ENCODE measurements around the gene MAP4. TPM values are rescaled to one million over a fixed set of nuclear protein-coding genes. Genes with fewer than 3 reads are reported as not detected.
A peak's percentile ranks its signal among the peaks of the same experiment; 100 is the strongest.

Gene MAP4
- polyA plus RNA-seq, 3 donors, result 6.2 to 24.1 (median 18.4) TPM

DNA sequence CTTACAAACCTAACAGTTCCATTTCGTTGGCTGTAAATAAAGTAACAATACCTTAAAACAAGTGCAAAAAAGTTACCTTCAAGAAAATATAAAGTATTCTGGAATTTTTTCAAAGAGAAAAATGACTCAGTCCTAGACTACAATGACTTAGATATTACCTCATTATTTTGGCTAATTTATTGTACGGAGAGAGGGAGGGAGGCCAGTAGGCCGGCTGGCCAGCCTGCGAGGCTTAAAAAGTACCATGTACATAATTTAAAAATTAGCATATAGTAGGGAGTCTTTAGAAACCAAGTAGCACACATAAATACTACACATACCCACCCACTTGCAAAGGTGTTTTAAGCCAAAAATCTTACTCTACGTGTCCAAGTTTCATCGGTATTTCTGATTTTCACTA is 41.9 kb upstream of the MAP4 start:
- Histone ChIP-seq H3K79me2 (ENCODE audit: insufficient read depth, low read length) (peaks cover 23% of the 10 kb centered on the region), H3K27me3 (ENCODE audit: control insufficient read depth in 2 of 2, insufficient read depth in 2 of 2, low read length in 2 of 2) (no peaks in the 10 kb centered on the region), H4K20me1 (ENCODE audit: insufficient read depth, low read length) (peaks cover 7% of the 10 kb centered on the region), H3K4me3 (replicated peaks in 1 of 3; ENCODE audit: low read depth in 2 of 3, low read length in 3 of 3) (no peak overlapping the region), H3K27ac (ENCODE audit: low read depth in 1 of 2, low read length in 2 of 2) (no peak overlapping the region), H2AFZ (ENCODE audit: insufficient read depth, low read depth, low read length, poor library complexity, severe bottlenecking) (no peak overlapping the region), H3K9me3 (replicated peaks in 1 of 2; ENCODE audit: control insufficient read depth in 1 of 2, insufficient read depth in 1 of 2, low read length in 2 of 2) (no peaks in the 10 kb centered on the region), H3K4me2 (replicated peaks; ENCODE audit: extremely low read depth, low read length, poor library complexity, severe bottlenecking) (no peak overlapping the region), H3K36me3 (replicated peaks in 1 of 2; ENCODE audit: control insufficient read depth in 1 of 2, insufficient read depth in 2 of 2, low read length in 2 of 2) (no peaks in the 10 kb centered on the region), H3K4me1 (ENCODE audit: control insufficient read depth in 1 of 2, insufficient read depth in 2 of 2, low read length in 2 of 2) (no peaks in the 10 kb centered on the region), H3K9ac (ENCODE audit: insufficient read depth, low read length, poor library complexity, severe bottlenecking) (no peak overlapping the region)
- H3K36me3 Mint-ChIP-seq, result peaks cover 0 to 2% of the 10 kb centered on the region in 2 donors
- intact Hi-C loops (cut with micrococcal nuclease), result no loop called here
- TF ChIP-seq, protein P1, sequence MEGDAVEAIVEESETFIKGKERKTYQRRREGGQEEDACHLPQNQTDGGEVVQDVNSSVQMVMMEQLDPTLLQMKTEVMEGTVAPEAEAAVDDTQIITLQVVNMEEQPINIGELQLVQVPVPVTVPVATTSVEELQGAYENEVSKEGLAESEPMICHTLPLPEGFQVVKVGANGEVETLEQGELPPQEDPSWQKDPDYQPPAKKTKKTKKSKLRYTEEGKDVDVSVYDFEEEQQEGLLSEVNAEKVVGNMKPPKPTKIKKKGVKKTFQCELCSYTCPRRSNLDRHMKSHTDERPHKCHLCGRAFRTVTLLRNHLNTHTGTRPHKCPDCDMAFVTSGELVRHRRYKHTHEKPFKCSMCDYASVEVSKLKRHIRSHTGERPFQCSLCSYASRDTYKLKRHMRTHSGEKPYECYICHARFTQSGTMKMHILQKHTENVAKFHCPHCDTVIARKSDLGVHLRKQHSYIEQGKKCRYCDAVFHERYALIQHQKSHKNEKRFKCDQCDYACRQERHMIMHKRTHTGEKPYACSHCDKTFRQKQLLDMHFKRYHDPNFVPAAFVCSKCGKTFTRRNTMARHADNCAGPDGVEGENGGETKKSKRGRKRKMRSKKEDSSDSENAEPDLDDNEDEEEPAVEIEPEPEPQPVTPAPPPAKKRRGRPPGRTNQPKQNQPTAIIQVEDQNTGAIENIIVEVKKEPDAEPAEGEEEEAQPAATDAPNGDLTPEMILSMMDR (IDR thresholded peaks at IDR 0.05), result no peak
- DNase-seq, result no peak
- no CpG with 5 or more reads among the region's 6 CpGs for WGBS (ENCODE audit: insufficient coverage)
- H3K9me3 Mint-ChIP-seq, result peaks cover 0 to 4% (median 2%) of the 10 kb centered on the region in 7 donors
- H3K27me3 Mint-ChIP-seq (ENCODE audit: low read depth in 3 of 3), result no peaks in the 10 kb centered on the region
- peaks cover 5% of the 10 kb centered on the region for H3K4me1 Mint-ChIP-seq
- no peak overlapping the region for H3K4me3 Mint-ChIP-seq
- H3K27ac Mint-ChIP-seq, result peak overlapping the region in 1 of 7 donors; percentile 32

DNA sequence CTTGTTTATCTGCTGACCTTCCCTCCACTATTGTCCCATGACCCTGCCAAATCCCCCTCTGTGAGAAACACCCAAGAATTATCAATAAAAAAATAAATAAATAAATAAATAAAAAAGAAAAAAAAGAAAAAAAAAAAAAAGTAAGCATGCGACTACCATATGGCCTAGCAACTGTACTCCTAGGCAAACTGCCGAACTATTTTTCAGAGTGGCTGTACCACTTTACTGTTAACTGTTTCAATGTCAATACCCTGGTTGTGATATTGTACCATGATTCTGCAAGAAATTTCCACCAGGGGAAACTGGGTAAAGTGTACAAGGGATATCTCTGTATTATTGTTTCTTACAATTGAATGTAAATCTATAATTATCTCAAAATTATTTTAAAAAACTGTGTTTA is 41.3 kb upstream of the MAP4 start:
- peaks cover 0 to 2% of the 10 kb centered on the region in 2 donors for H3K36me3 Mint-ChIP-seq

More for the DNA sequence above, 41.3 kb upstream of the MAP4 start:
- DNase-seq, result no peak
- H3K4me3 Mint-ChIP-seq, result no peak overlapping the region
- Histone ChIP-seq H3K9me3 (replicated peaks in 1 of 2; ENCODE audit: control insufficient read depth in 1 of 2, insufficient read depth in 1 of 2, low read length in 2 of 2) (no peaks in the 10 kb centered on the region), H3K4me1 (ENCODE audit: control insufficient read depth in 1 of 2, insufficient read depth in 2 of 2, low read length in 2 of 2) (no peaks in the 10 kb centered on the region), H3K4me3 (replicated peaks in 1 of 3; ENCODE audit: low read depth in 2 of 3, low read length in 3 of 3) (no peak overlapping the region), H3K9ac (ENCODE audit: insufficient read depth, low read length, poor library complexity, severe bottlenecking) (no peak overlapping the region), H3K79me2 (ENCODE audit: insufficient read depth, low read length) (peaks cover 20% of the 10 kb centered on the region), H3K27ac (ENCODE audit: low read depth in 1 of 2, low read length in 2 of 2) (no peak overlapping the region), H3K4me2 (replicated peaks; ENCODE audit: extremely low read depth, low read length, poor library complexity, severe bottlenecking) (no peak overlapping the region), H2AFZ (ENCODE audit: insufficient read depth, low read depth, low read length, poor library complexity, severe bottlenecking) (no peak overlapping the region), H3K36me3 (replicated peaks in 1 of 2; ENCODE audit: control insufficient read depth in 1 of 2, insufficient read depth in 2 of 2, low read length in 2 of 2) (no peaks in the 10 kb centered on the region), H3K27me3 (ENCODE audit: control insufficient read depth in 2 of 2, insufficient read depth in 2 of 2, low read length in 2 of 2) (no peaks in the 10 kb centered on the region), H4K20me1 (ENCODE audit: insufficient read depth, low read length) (peaks cover 6% of the 10 kb centered on the region)
- H3K27me3 Mint-ChIP-seq (ENCODE audit: low read depth in 3 of 3), result no peaks in the 10 kb centered on the region
- no peak overlapping the region for H3K27ac Mint-ChIP-seq
- intact Hi-C loops (cut with micrococcal nuclease), result no loop called here
- peaks cover 0 to 2% (median under 1%) of the 10 kb centered on the region in 7 donors for H3K9me3 Mint-ChIP-seq
- no CpG with 5 or more reads among the region's 2 CpGs for WGBS (ENCODE audit: insufficient coverage)
- TF ChIP-seq, protein P1 (IDR thresholded peaks at IDR 0.05), result no peak
- H3K4me1 Mint-ChIP-seq, result peaks cover 5% of the 10 kb centered on the region

Data from CD14-positive monocyte (primary cell).